ENCODE measurements around the gene PDE2A.

PDE2A gene

GRCh38 chr11:72673943-72674828 lies at the start of gene PDE2A:
TSS of gene PDE2A (minus strand) at chr11:72674422. CDS start at chr11:72674207, 215 bp downstream.
- DNase-seq = no peak

GRCh38 chr11:72723508-72723907 lies 49.3 kb upstream of the PDE2A start:
- no peak for DNase-seq

- DNase-seq = peak; percentile 76
Observed at GRCh38 chr11:72722050-72722748, 48.0 kb upstream of the PDE2A start.

GRCh38 chr11:72721689-72722049 lies 47.4 kb upstream of the PDE2A start:
- DNase-seq = no peak

- no peak for DNase-seq
Observed at GRCh38 chr11:72721276-72721675, 47.1 kb upstream of the PDE2A start.

GRCh38 chr11:72720784-72721183 lies 46.6 kb upstream of the PDE2A start:
- no peak for DNase-seq

GRCh38 chr11:72720047-72720446 lies 45.8 kb upstream of the PDE2A start:
- no peak for DNase-seq

- no peak for DNase-seq
Observed at GRCh38 chr11:72719551-72719950, 45.3 kb upstream of the PDE2A start.

GRCh38 chr11:72719144-72719543 lies 44.9 kb upstream of the PDE2A start:
- no peak for DNase-seq

GRCh38 chr11:72718101-72718501 lies 43.9 kb upstream of the PDE2A start:
- DNase-seq = no peak

GRCh38 chr11:72716788-72717435 lies 42.7 kb upstream of the PDE2A start:
- DNase-seq = no peak

- no peak for DNase-seq
Observed at GRCh38 chr11:72716290-72716689, 42.1 kb upstream of the PDE2A start.

GRCh38 chr11:72712841-72713240 lies 38.6 kb upstream of the PDE2A start:
- no peak for DNase-seq

- no peak for DNase-seq
Observed at GRCh38 chr11:72712168-72712751, 38.0 kb upstream of the PDE2A start.

GRCh38 chr11:72711141-72711540 lies 36.9 kb upstream of the PDE2A start:
- no peak for DNase-seq

GRCh38 chr11:72710278-72710677 lies 36.1 kb upstream of the PDE2A start:
- no peak for DNase-seq

- DNase-seq = no peak
Observed at GRCh38 chr11:72709478-72710238, 35.4 kb upstream of the PDE2A start.

- DNase-seq = no peak
Observed at GRCh38 chr11:72707032-72707431, 32.8 kb upstream of the PDE2A start.

GRCh38 chr11:72706579-72706978 lies 32.4 kb upstream of the PDE2A start:
- DNase-seq = no peak

- DNase-seq = no peak
Observed at GRCh38 chr11:72705442-72706365, 31.5 kb upstream of the PDE2A start.

GRCh38 chr11:72704783-72705265 lies 30.6 kb upstream of the PDE2A start:
- no peak for DNase-seq
